Measurements from ENCODE around the gene ZNF442. TPM values are rescaled to one million over a fixed set of nuclear protein-coding genes. Genes with fewer than 3 reads are reported as not detected.

The ZNF442 gene
- total RNA-seq, 4 donors from 2014 or later: 5.0 to 15.4 (median 9.5) TPM

DNA sequence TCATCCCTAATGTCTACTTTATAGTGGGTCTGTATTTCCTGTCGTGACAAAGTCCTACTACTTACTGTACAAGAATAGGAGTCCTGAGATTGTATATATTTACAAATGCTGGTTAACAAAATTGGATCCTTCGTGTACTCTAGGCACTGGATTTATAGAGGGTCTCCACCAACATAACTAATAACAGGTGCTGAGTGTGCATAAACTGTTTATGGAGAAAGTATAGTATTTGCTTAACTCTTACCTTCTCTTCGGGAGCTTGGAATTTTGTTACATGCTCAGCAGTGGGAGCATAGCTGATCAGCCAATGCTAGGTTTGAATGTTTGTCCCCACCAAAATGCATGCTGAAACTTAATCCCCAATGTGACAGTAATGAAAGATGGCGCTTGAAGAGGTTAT lies 12.1 kb downstream of the ZNF442 start:
- Histone ChIP-seq H3K27ac (no peak overlapping the region), H3K36me3 (no peaks in the 10 kb centered on the region), H3K27me3 (no peaks in the 10 kb centered on the region), H3K4me3 (no peak overlapping the region), H3K4me1 (no peaks in the 10 kb centered on the region), H3K9me3 (peaks cover 0 to 43% of the 10 kb centered on the region in 2 donors)
- TF ChIP-seq, protein P1, sequence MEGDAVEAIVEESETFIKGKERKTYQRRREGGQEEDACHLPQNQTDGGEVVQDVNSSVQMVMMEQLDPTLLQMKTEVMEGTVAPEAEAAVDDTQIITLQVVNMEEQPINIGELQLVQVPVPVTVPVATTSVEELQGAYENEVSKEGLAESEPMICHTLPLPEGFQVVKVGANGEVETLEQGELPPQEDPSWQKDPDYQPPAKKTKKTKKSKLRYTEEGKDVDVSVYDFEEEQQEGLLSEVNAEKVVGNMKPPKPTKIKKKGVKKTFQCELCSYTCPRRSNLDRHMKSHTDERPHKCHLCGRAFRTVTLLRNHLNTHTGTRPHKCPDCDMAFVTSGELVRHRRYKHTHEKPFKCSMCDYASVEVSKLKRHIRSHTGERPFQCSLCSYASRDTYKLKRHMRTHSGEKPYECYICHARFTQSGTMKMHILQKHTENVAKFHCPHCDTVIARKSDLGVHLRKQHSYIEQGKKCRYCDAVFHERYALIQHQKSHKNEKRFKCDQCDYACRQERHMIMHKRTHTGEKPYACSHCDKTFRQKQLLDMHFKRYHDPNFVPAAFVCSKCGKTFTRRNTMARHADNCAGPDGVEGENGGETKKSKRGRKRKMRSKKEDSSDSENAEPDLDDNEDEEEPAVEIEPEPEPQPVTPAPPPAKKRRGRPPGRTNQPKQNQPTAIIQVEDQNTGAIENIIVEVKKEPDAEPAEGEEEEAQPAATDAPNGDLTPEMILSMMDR (IDR thresholded peaks at IDR 0.05): no peak
- no peak for TF ChIP-seq POLR2A (IDR thresholded peaks at IDR 0.05)
- no peak for DNase-seq
- intact Hi-C loops (cut with DNase I; ENCODE audit: low total_unique reads): no loop called here

DNA sequence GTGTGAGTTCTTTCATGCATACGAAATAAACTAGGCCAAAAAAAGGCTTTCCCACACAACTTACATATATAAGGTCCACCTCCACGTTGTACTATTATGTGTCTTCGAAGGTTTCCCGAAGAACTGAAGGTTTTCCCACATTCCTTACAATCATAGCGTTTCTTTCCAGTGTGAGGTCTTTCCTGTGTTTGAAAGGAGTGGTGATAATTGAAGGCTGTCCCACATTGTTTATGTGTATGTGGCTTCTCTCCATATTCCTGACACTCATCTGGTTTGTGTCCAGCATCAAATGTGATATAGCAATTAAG lies 14.6 kb downstream of the ZNF442 start:
- Histone ChIP-seq H3K4me1 (no peaks in the 10 kb centered on the region), H3K9me3 (peaks cover 0 to 43% of the 10 kb centered on the region in 2 donors), H3K27me3 (no peaks in the 10 kb centered on the region), H3K36me3 (no peaks in the 10 kb centered on the region), H3K4me3 (no peak overlapping the region), H3K27ac (no peak overlapping the region)
- intact Hi-C loops (cut with DNase I; ENCODE audit: low total_unique reads): no loop called here
- TF ChIP-seq, protein P1 (IDR thresholded peaks at IDR 0.05): no peak
- no peak for TF ChIP-seq POLR2A (IDR thresholded peaks at IDR 0.05)
- DNase-seq: no peak

DNA sequence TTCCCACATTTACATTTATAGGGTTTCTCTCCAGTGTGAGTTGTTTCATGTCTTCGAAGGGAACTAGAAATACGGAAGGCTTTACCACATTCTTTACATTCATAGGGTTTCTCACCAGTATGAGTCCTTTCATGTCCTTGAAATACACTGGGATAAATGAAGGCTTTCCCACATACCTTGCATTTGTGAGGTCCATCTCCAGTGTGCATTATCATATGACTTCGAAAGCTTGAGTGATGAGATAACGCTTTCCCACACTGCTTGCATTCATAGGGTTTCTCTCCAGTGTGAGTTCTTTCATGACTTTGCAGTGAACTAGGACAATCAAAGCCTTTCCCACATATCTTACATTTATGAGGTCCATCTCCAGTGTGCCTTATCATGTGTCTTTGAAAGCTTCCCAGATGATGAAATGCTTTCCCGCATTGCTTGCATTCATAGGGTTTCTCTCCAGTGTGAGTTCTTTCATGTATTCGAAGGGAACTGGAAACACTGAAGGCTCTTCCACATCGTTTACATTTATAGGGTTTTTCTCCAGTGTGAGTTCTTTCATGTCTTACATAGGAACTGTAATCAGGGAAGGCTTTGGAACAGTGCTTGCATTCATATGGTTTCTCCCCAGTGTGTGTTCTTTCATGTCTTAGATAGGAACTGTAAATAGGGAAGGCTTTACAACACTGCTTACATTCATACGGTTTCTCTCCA lies 15.1 kb downstream of the ZNF442 start:
- no peak for TF ChIP-seq POLR2A (IDR thresholded peaks at IDR 0.05)
- TF ChIP-seq, protein P1 (IDR thresholded peaks at IDR 0.05): no peak
- intact Hi-C loops (cut with DNase I; ENCODE audit: low total_unique reads): no loop called here
- peaks cover 0 to 48% of the 10 kb centered on the region in 2 donors for H3K9me3 ChIP-seq

DNA sequence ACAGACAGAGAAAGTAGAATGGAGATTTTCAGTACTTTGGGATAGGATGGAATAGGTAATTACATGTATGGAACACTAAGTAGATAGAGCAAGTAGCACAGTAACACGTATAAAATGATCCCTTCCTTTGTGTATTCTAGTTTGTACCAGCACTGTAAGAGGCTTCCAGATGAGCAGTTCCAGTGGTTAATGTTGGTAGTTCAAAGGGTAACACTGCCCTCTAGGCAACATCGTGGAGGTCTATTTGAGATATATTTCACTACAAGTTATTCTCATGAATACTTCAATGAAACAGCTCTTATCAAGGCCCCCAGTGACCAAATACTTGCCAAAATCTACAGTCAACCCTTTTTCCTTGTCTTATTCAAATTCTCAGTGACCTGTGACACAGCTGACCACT lies 18.6 kb downstream of the ZNF442 start:
- Histone ChIP-seq H3K27me3 (no peaks in the 10 kb centered on the region), H3K4me3 (no peak overlapping the region), H3K27ac (no peak overlapping the region), H3K9me3 (peaks cover 0 to 35% of the 10 kb centered on the region in 2 donors), H3K36me3 (no peaks in the 10 kb centered on the region), H3K4me1 (no peaks in the 10 kb centered on the region)
- no peak for DNase-seq
- intact Hi-C loops (cut with DNase I; ENCODE audit: low total_unique reads): no loop called here
- TF ChIP-seq POLR2A (IDR thresholded peaks at IDR 0.05): no peak
- TF ChIP-seq, protein P1 (IDR thresholded peaks at IDR 0.05): no peak

More for the DNA sequence above, 15.1 kb downstream of the ZNF442 start:
- H3K27ac ChIP-seq: no peak overlapping the region
- no peak overlapping the region for H3K4me3 ChIP-seq
- H3K4me1 ChIP-seq: no peaks in the 10 kb centered on the region
- no peaks in the 10 kb centered on the region for H3K27me3 ChIP-seq
- H3K36me3 ChIP-seq: no peaks in the 10 kb centered on the region
- no peak for DNase-seq

DNA sequence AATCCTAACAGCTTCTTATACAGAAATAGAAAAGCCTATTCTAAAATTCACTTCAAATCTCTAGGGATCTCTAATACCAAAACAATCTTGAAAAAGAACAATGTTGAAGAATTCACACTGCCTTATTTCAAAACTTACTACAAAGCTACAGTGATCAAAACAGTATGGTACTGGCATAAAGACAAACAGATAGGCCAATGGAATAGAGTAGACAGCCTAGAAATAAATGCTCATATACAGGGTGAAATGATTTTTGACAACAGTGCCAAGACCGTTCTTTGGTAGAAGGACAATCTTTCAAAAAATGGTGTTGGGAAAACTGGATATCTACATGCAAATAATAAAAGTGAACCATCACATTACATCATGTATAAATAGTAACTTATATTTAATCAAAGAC lies 20.3 kb downstream of the ZNF442 start:
- H3K4me1 ChIP-seq: no peaks in the 10 kb centered on the region
- no peak for DNase-seq
- no peaks in the 10 kb centered on the region for H3K27me3 ChIP-seq
- no peaks in the 10 kb centered on the region for H3K36me3 ChIP-seq
- no peak overlapping the region for H3K27ac ChIP-seq
- H3K9me3 ChIP-seq: peaks cover 0 to 19% of the 10 kb centered on the region in 2 donors
- intact Hi-C loops (cut with DNase I; ENCODE audit: low total_unique reads): no loop called here
- H3K4me3 ChIP-seq: no peak overlapping the region
- TF ChIP-seq POLR2A (IDR thresholded peaks at IDR 0.05): no peak
- TF ChIP-seq, protein P1 (IDR thresholded peaks at IDR 0.05): no peak
